Activated CD8-positive, alpha-beta T cell treated with anti-CD3 and anti-CD28 coated beads for 36 hours (primary cell): Measurements from ENCODE around the gene QSOX2. TPM values are rescaled to one million over a fixed set of nuclear protein-coding genes. Genes with fewer than 3 reads are reported as not detected.

ENCODE experiments used
- ATAC-seq: fragments of 200-7000 bp; cut with Tn5 transposase; one replicate; pipeline ENCODE4 v1.10.0; 2021; ENCODE audit warnings: mild to moderate bottlenecking, moderate library complexity
- CTCF ChIA-PET: fragments of 350-600 bp; sonication (Branson Sonifier 250); formaldehyde crosslinking; loops from one replicate; lab custom pipeline; 2021; ENCODE audit warnings: antibody characterized with exemption; lab: Charles Lee
- POLR2A ChIA-PET: fragments of 350-600 bp; sonication (Branson Sonifier 250); formaldehyde crosslinking; loops from one replicate; lab custom pipeline; 2021; ENCODE audit warnings: antibody characterized with exemption; lab: Charles Lee
- DNase-seq: peaks from one replicate; pipeline ENCODE4 v3.0.0-alpha.2; 2020
- H3K27ac Mint-ChIP-seq: one replicate; pipeline ENCODE4 v1.8.0; 2021; ENCODE audit warnings: mild to moderate bottlenecking, mixed read lengths
- H3K27me3 Mint-ChIP-seq: one replicate; pipeline ENCODE4 v1.8.0; 2021; ENCODE audit warnings: mixed read lengths
- H3K36me3 Mint-ChIP-seq: one replicate; pipeline ENCODE4 v1.8.0; 2021; ENCODE audit warnings: low read depth, mixed read lengths
- H3K4me1 Mint-ChIP-seq: one replicate; pipeline ENCODE4 v1.8.0; 2021; ENCODE audit warnings: low read depth, mixed read lengths
- H3K4me3 Mint-ChIP-seq: one replicate; pipeline ENCODE4 v1.8.0; 2021; ENCODE audit warnings: mild to moderate bottlenecking, moderate library complexity, mixed read lengths
- H3K9me3 Mint-ChIP-seq: one replicate; pipeline ENCODE4 v1.8.0; 2021; ENCODE audit warnings: mixed read lengths
- CTCF ChIP-seq: fragments of 200-600 bp; IDR thresholded peaks from one replicate; pipeline ENCODE4 v1.8.0; 2022; ENCODE audit warnings: antibody characterized with exemption, mild to moderate bottlenecking
- intact Hi-C: fragments of 100-400 bp; cut with micrococcal nuclease; formaldehyde crosslinking; loops from one replicate; pipeline ENCODE4 v1.10.0; 2022
- total RNA-seq, 2 experiments: library from RNA; stranded (reverse); gene quantifications; one replicate each; pipeline ENCODE4 v1.2.3, GENCODE V29; 2021

QSOX2 gene
- total RNA-seq, 2 experiments from 2014 or later: 21.0 to 21.5 TPM

- intact Hi-C loops: no loop called here
- no peaks in the 10 kb centered on the region for H3K9me3 Mint-ChIP-seq
- DNase-seq: no peak
- no peak for ATAC-seq
- POLR2A ChIA-PET: no interaction called here
- H3K4me1 Mint-ChIP-seq: peaks cover 3% of the 10 kb centered on the region
- TF ChIP-seq CTCF: no peak
- CTCF ChIA-PET: interaction anchor here (1.4 kb wide), 1 partner anchor 17 kb away, joined by 5 read pairs; no protein-coding TSS in a partner anchor
- no peak overlapping the region for H3K4me3 Mint-ChIP-seq
- no peak overlapping the region for H3K27ac Mint-ChIP-seq
- H3K36me3 Mint-ChIP-seq: no peaks in the 10 kb centered on the region
- peaks cover 31% of the 10 kb centered on the region for H3K27me3 Mint-ChIP-seq
Observed at GRCh38 chr9:136187197-136187596, 58.4 kb downstream of the QSOX2 start.

GRCh38 chr9:136186386-136186785, 59.2 kb downstream of the QSOX2 start:
- ChIA-PET CTCF (interaction anchor here (1.4 kb wide), 1 partner anchor 16 kb away, joined by 5 read pairs; no protein-coding TSS in a partner anchor), POLR2A (no interaction called here)
- Mint-ChIP-seq H3K27ac (no peak overlapping the region), H3K9me3 (no peaks in the 10 kb centered on the region), H3K27me3 (peaks cover 25% of the 10 kb centered on the region), H3K4me3 (no peak overlapping the region), H3K36me3 (no peaks in the 10 kb centered on the region), H3K4me1 (no peaks in the 10 kb centered on the region)
- DNase-seq: no peak
- no peak for ATAC-seq
- intact Hi-C loops: no loop called here
- TF ChIP-seq CTCF: no peak

- no peak for TF ChIP-seq CTCF
- Mint-ChIP-seq H3K27me3 (peaks cover 19% of the 10 kb centered on the region), H3K27ac (no peak overlapping the region), H3K4me3 (no peak overlapping the region), H3K36me3 (no peaks in the 10 kb centered on the region), H3K4me1 (no peaks in the 10 kb centered on the region), H3K9me3 (no peaks in the 10 kb centered on the region)
- no peak for ATAC-seq
- intact Hi-C loops: no loop called here
- POLR2A ChIA-PET: no interaction called here
- no peak for DNase-seq
- CTCF ChIA-PET: interaction anchor here (1.6 kb wide), 1 partner anchor 18 kb away, joined by 3 read pairs; no protein-coding TSS in a partner anchor
Observed at GRCh38 chr9:136185596-136186366, 59.8 kb downstream of the QSOX2 start.

- intact Hi-C loops: no loop called here
- POLR2A ChIA-PET: no interaction called here
- Mint-ChIP-seq H3K9me3 (no peaks in the 10 kb centered on the region), H3K4me3 (no peak overlapping the region), H3K36me3 (no peaks in the 10 kb centered on the region), H3K27ac (no peak overlapping the region), H3K4me1 (no peaks in the 10 kb centered on the region), H3K27me3 (peaks cover 12% of the 10 kb centered on the region)
- no peak for TF ChIP-seq CTCF
- DNase-seq (no peak), ATAC-seq (no peak)
- CTCF ChIA-PET: interaction anchor here (1.6 kb wide), 1 partner anchor 17 kb away, joined by 3 read pairs; no protein-coding TSS in a partner anchor
Observed at GRCh38 chr9:136185066-136185465, 60.5 kb downstream of the QSOX2 start.

GRCh38 chr9:136182850-136183422, 62.7 kb downstream of the QSOX2 start:
- ChIA-PET POLR2A (no interaction called here), CTCF (no interaction called here)
- H3K4me1 Mint-ChIP-seq: no peaks in the 10 kb centered on the region
- DNase-seq: no peak
- no peaks in the 10 kb centered on the region for H3K36me3 Mint-ChIP-seq
- no peak overlapping the region for H3K27ac Mint-ChIP-seq
- no peaks in the 10 kb centered on the region for H3K9me3 Mint-ChIP-seq
- no peak overlapping the region for H3K4me3 Mint-ChIP-seq
- intact Hi-C loops: no loop called here
- no peak for TF ChIP-seq CTCF
- H3K27me3 Mint-ChIP-seq: peaks cover 5% of the 10 kb centered on the region
- no peak for ATAC-seq
